ENCODE data around the gene KIFAP3.

KIFAP3 gene

GRCh38 chr1:169915150-169915549, 159.3 kb downstream of the KIFAP3 start:
- no peak for TF ChIP-seq CTCF (IDR thresholded peaks at IDR 0.05; ENCODE audit: insufficient read depth, low read length, missing control alignments)
- ChIA-PET POLR2A (no interaction called here), CTCF (interaction anchor here (6.5 kb wide), 1 partner anchor 13 kb away, joined by 39 read pairs; no protein-coding TSS in a partner anchor)
- H3K4me3 ChIP-seq (ENCODE audit: low read depth, low read length): no peak overlapping the region
- DNase-seq (ENCODE audit: low read depth, low spot score): no peak

GRCh38 chr1:169914531-169914930, 160.0 kb downstream of the KIFAP3 start:
- no peak for DNase-seq (ENCODE audit: low read depth, low spot score)
- POLR2A ChIA-PET: no interaction called here
- no peak for TF ChIP-seq CTCF (IDR thresholded peaks at IDR 0.05; ENCODE audit: insufficient read depth, low read length, missing control alignments)
- CTCF ChIA-PET: interaction anchor here (6.5 kb wide), 1 partner anchor 13 kb away, joined by 39 read pairs; no protein-coding TSS in a partner anchor
- no peak overlapping the region for H3K4me3 ChIP-seq (ENCODE audit: low read depth, low read length)

- DNase-seq (ENCODE audit: low read depth, low spot score): no peak
- no peak for TF ChIP-seq CTCF (IDR thresholded peaks at IDR 0.05; ENCODE audit: insufficient read depth, low read length, missing control alignments)
- CTCF ChIA-PET: interaction anchor here (1.1 to 1.7 kb wide), 2 partner anchors 8 to 19 kb away, joined by 3 to 6 read pairs; no protein-coding TSS in a partner anchor
- no peak overlapping the region for H3K4me3 ChIP-seq (ENCODE audit: low read depth, low read length)
- POLR2A ChIA-PET: no interaction called here
Measured at GRCh38 chr1:169909499-169909898, 165.0 kb downstream of the KIFAP3 start.

- H3K4me3 ChIP-seq (ENCODE audit: low read depth, low read length): no peak overlapping the region
- CTCF ChIA-PET: interaction anchor here (1.1 kb wide), 1 partner anchor 22 kb away, joined by 3 read pairs; no protein-coding TSS in a partner anchor
- POLR2A ChIA-PET: interaction anchor here (1.3 kb wide), 1 partner anchor 13 kb away, joined by 5 read pairs; the partner anchor contains the start of gene SCYL3
- TF ChIP-seq CTCF (IDR thresholded peaks at IDR 0.05; ENCODE audit: insufficient read depth, low read length, missing control alignments): no peak
- DNase-seq (ENCODE audit: low read depth, low spot score): no peak
Measured at GRCh38 chr1:169906938-169907337, 167.6 kb downstream of the KIFAP3 start.

- no peak overlapping the region for H3K4me3 ChIP-seq (ENCODE audit: low read depth, low read length)
- ChIA-PET CTCF (no interaction called here), POLR2A (no interaction called here)
- DNase-seq (ENCODE audit: low read depth, low spot score): no peak
- no peak for TF ChIP-seq CTCF (IDR thresholded peaks at IDR 0.05; ENCODE audit: insufficient read depth, low read length, missing control alignments)
Measured at GRCh38 chr1:169904834-169905233, 169.7 kb downstream of the KIFAP3 start.

GRCh38 chr1:169902751-169903150, 171.7 kb downstream of the KIFAP3 start:
- no peak for TF ChIP-seq CTCF (IDR thresholded peaks at IDR 0.05; ENCODE audit: insufficient read depth, low read length, missing control alignments)
- CTCF ChIA-PET: interaction anchor here (1.1 kb wide), 1 partner anchor 8 kb away, joined by 3 read pairs; no protein-coding TSS in a partner anchor
- POLR2A ChIA-PET: interaction anchor here (0.6 kb wide), 1 partner anchor 785 kb away, joined by 3 read pairs; no protein-coding TSS in a partner anchor
- no peak overlapping the region for H3K4me3 ChIP-seq (ENCODE audit: low read depth, low read length)
- no peak for DNase-seq (ENCODE audit: low read depth, low spot score)

All from AG04449 (cell line).